ENCODE data around the gene XYLT1. TPM values are rescaled to one million over a fixed set of nuclear protein-coding genes. Genes with fewer than 3 reads are reported as not detected.

Gene XYLT1
- polyA plus RNA-seq, 1 of the 3 experiments (the other 2 are of a cell fraction): 17.6 TPM

DNA sequence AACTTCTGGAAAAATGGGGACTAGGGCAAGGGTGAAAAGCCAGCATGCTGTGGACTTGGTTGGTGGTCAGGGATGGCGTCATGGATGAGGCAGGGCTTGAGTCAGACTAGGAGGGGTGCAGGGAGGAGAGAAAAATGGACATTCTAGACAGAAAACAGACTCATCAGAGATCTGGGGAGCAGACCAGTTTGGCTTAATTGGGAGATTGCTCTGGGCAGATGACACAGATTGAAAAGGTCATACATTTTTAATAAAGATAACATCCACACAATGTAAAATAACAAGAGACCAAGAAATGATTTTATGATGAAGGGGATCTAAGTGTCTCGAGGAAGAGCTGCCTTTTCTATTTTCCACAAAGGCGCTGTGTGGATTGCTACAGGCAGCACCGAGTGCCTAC is 326.3 kb downstream of the XYLT1 start:
- Histone ChIP-seq H3K4me1 (ENCODE audit: control insufficient read depth in 1 of 2, insufficient read depth in 2 of 2, low read depth in 1 of 2, low read length in 1 of 2) (peaks cover 0 to 23% of the 10 kb centered on the region in 2 experiments; a peak in 2 of 4 replicates), H3K4me2 (no peak overlapping the region), H3K9me2 (no peaks in the 10 kb centered on the region), H3K9me3 (no peaks in the 10 kb centered on the region), H3K27me3 (ENCODE audit: insufficient read depth) (no peaks in the 10 kb centered on the region), H4K20me1 (ENCODE audit: insufficient read depth) (peaks cover 98% of the 10 kb centered on the region), H3F3A (replicated peaks; ENCODE audit: insufficient read depth) (peaks cover 3% of the 10 kb centered on the region), H3K79me2 (ENCODE audit: insufficient read depth) (peaks cover 72% of the 10 kb centered on the region; the same call in 1 of the 2 replicates), H3K36me3 (replicated peaks in 1 of 2; ENCODE audit: control insufficient read depth in 1 of 2, insufficient read depth in 2 of 2, low read length in 1 of 2) (peaks cover 2 to 54% of the 10 kb centered on the region in 2 experiments), H3K27ac (ENCODE audit: low read depth in 2 of 2, low read length in 1 of 2) (peak overlapping the region in 1 of 2 experiments; percentile 68; a peak in 2 of 4 replicates), H3K9ac (no peak overlapping the region), H2AFZ (ENCODE audit: low read depth) (no peak overlapping the region), H3K4me3 (ENCODE audit: low read depth in 2 of 2, low read length in 1 of 2) (no peak overlapping the region)
- TF ChIP-seq EP300 (IDR thresholded peaks at IDR 0.05; ENCODE audit: borderline replicate concordance in 1 of 2, low read depth in 1 of 2, low read length in 1 of 2): peak in 1 of 2 experiments; percentile 83; a peak in 2 of 4 replicates
- no peak for TF ChIP-seq ELF1 (IDR thresholded peaks at IDR 0.05)
- 0 out of 2 replicates have a peak, but pooled peaks have one; percentile 13 for TF ChIP-seq MXI1 (IDR thresholded peaks at IDR 0.05; ENCODE audit: low read depth, low read length)
- TF ChIP-seq RCOR1 (IDR thresholded peaks at IDR 0.05; ENCODE audit: low read length): peak; percentile 78; the same call in 1 of the 2 replicates
- TF ChIP-seq, protein P1, sequence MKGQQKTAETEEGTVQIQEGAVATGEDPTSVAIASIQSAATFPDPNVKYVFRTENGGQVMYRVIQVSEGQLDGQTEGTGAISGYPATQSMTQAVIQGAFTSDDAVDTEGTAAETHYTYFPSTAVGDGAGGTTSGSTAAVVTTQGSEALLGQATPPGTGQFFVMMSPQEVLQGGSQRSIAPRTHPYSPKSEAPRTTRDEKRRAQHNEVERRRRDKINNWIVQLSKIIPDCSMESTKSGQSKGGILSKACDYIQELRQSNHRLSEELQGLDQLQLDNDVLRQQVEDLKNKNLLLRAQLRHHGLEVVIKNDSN (IDR thresholded peaks at IDR 0.05; ENCODE audit: borderline replicate concordance, low read depth): no peak
- TF ChIP-seq GATA2 (CRISPR knock-in tag; IDR thresholded peaks at IDR 0.05): peak; percentile 80
- ChIA-PET CTCF (interaction anchor here (1.7 kb wide), 1 partner anchor 9 kb away, joined by 5 read pairs; no protein-coding TSS in a partner anchor), POLR2A (no interaction called here)
- peak; percentile 56 for DNase-seq
- WGBS (ENCODE audit: low lambda C conversion rate): 60% methylated on average over 4 of the region's 4 CpGs

DNA sequence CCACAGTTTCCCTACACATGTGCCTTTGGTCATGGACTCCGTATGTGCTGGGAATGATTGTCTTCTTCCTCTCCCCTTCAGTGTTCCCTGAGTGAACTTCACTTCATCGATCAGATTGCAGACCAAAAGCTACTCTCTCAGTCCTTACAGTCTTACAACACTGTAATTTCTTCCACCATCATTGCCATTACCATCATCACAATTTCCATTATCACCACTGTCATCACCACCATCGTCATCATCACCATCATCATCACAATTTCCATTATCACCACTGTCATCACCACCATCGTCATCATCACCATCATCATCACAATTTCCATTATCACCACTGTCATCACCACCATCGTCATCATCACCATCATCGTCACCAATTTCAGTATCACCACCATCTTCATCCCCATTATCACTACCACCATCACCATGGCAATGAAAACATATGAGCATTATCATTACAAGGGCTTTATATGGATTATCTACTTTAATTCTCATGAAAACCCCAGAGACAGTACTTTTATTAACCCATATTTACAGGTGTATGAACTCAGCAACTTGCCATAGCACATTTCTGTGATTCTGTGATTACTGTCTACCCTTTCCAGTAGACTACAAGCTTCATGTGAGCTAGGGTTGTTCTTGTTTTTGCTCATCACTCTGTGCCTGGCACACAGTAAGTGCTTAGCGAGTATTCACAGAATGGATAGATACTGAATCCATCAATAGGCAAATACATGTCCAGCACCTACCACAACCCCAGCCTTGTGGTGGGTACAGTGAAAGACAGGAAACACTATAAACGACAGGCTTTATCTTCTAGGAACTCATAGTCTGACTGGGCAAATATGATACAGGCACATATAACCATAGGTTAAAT is 327.0 kb downstream of the XYLT1 start:
- no peak for DNase-seq
- Histone ChIP-seq H2AFZ (ENCODE audit: low read depth) (no peak overlapping the region), H3K9me2 (no peaks in the 10 kb centered on the region), H3K4me3 (ENCODE audit: low read depth in 2 of 2, low read length in 1 of 2) (no peak overlapping the region), H3K79me2 (ENCODE audit: insufficient read depth) (peaks cover 72% of the 10 kb centered on the region; the same call in 1 of the 2 replicates), H3K4me2 (no peak overlapping the region), H3K9ac (no peak overlapping the region), H4K20me1 (ENCODE audit: insufficient read depth) (peaks cover 98% of the 10 kb centered on the region), H3K27me3 (ENCODE audit: insufficient read depth) (no peaks in the 10 kb centered on the region), H3K9me3 (no peaks in the 10 kb centered on the region), H3K4me1 (ENCODE audit: control insufficient read depth in 1 of 2, insufficient read depth in 2 of 2, low read depth in 1 of 2, low read length in 1 of 2) (peaks cover 0 to 23% of the 10 kb centered on the region in 2 experiments; a peak in 2 of 4 replicates), H3F3A (replicated peaks; ENCODE audit: insufficient read depth) (no peaks in the 10 kb centered on the region), H3K27ac (ENCODE audit: low read depth in 2 of 2, low read length in 1 of 2) (peak overlapping the region in 1 of 2 experiments; percentile 56; a peak in 2 of 4 replicates), H3K36me3 (replicated peaks in 1 of 2; ENCODE audit: control insufficient read depth in 1 of 2, insufficient read depth in 2 of 2, low read length in 1 of 2) (peaks cover 2 to 53% of the 10 kb centered on the region in 2 experiments)
- WGBS (ENCODE audit: low lambda C conversion rate): 79% methylated on average over 8 of the region's 8 CpGs
- ChIA-PET CTCF (interaction anchor here (1.7 kb wide), 1 partner anchor 9 kb away, joined by 5 read pairs; no protein-coding TSS in a partner anchor), POLR2A (no interaction called here)
- TF ChIP-seq, protein P2, sequence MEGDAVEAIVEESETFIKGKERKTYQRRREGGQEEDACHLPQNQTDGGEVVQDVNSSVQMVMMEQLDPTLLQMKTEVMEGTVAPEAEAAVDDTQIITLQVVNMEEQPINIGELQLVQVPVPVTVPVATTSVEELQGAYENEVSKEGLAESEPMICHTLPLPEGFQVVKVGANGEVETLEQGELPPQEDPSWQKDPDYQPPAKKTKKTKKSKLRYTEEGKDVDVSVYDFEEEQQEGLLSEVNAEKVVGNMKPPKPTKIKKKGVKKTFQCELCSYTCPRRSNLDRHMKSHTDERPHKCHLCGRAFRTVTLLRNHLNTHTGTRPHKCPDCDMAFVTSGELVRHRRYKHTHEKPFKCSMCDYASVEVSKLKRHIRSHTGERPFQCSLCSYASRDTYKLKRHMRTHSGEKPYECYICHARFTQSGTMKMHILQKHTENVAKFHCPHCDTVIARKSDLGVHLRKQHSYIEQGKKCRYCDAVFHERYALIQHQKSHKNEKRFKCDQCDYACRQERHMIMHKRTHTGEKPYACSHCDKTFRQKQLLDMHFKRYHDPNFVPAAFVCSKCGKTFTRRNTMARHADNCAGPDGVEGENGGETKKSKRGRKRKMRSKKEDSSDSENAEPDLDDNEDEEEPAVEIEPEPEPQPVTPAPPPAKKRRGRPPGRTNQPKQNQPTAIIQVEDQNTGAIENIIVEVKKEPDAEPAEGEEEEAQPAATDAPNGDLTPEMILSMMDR (IDR thresholded peaks at IDR 0.05): no peak
- TF ChIP-seq, protein P3, sequence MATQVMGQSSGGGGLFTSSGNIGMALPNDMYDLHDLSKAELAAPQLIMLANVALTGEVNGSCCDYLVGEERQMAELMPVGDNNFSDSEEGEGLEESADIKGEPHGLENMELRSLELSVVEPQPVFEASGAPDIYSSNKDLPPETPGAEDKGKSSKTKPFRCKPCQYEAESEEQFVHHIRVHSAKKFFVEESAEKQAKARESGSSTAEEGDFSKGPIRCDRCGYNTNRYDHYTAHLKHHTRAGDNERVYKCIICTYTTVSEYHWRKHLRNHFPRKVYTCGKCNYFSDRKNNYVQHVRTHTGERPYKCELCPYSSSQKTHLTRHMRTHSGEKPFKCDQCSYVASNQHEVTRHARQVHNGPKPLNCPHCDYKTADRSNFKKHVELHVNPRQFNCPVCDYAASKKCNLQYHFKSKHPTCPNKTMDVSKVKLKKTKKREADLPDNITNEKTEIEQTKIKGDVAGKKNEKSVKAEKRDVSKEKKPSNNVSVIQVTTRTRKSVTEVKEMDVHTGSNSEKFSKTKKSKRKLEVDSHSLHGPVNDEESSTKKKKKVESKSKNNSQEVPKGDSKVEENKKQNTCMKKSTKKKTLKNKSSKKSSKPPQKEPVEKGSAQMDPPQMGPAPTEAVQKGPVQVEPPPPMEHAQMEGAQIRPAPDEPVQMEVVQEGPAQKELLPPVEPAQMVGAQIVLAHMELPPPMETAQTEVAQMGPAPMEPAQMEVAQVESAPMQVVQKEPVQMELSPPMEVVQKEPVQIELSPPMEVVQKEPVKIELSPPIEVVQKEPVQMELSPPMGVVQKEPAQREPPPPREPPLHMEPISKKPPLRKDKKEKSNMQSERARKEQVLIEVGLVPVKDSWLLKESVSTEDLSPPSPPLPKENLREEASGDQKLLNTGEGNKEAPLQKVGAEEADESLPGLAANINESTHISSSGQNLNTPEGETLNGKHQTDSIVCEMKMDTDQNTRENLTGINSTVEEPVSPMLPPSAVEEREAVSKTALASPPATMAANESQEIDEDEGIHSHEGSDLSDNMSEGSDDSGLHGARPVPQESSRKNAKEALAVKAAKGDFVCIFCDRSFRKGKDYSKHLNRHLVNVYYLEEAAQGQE (IDR thresholded peaks at IDR 0.05; ENCODE audit: low read depth, low read length): no peak
- TF ChIP-seq, protein P4, sequence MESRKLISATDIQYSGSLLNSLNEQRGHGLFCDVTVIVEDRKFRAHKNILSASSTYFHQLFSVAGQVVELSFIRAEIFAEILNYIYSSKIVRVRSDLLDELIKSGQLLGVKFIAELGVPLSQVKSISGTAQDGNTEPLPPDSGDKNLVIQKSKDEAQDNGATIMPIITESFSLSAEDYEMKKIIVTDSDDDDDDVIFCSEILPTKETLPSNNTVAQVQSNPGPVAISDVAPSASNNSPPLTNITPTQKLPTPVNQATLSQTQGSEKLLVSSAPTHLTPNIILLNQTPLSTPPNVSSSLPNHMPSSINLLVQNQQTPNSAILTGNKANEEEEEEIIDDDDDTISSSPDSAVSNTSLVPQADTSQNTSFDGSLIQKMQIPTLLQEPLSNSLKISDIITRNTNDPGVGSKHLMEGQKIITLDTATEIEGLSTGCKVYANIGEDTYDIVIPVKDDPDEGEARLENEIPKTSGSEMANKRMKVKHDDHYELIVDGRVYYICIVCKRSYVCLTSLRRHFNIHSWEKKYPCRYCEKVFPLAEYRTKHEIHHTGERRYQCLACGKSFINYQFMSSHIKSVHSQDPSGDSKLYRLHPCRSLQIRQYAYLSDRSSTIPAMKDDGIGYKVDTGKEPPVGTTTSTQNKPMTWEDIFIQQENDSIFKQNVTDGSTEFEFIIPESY (IDR thresholded peaks at IDR 0.05; ENCODE audit: borderline replicate concordance, low read depth): no peak
- TF ChIP-seq, protein P1 (IDR thresholded peaks at IDR 0.05; ENCODE audit: borderline replicate concordance, low read depth): no peak
- TF ChIP-seq FOXJ3 (CRISPR knock-in tag; IDR thresholded peaks at IDR 0.05) (no peak), TAF1 (IDR thresholded peaks at IDR 0.05; ENCODE audit: borderline replicate concordance, low read depth, low read length) (no peak), GATA2 (CRISPR knock-in tag; IDR thresholded peaks at IDR 0.05) (no peak), NRF1 (IDR thresholded peaks at IDR 0.05; ENCODE audit: low read depth, low read length) (no peak), YY1 (IDR thresholded peaks at IDR 0.05; ENCODE audit: low read depth) (no peak)

All from SK-N-SH (cell line).